GM19043 (cell line): ENCODE results near the gene SLC35F3.
"Not testable (repeated sequence)": the region's sequence is repeated elsewhere in the genome, so short reads cannot be mapped to it uniquely, and the experiment has no call there.

Experiments
- ATAC-seq: cut with Tn5 transposase; IDR thresholded peaks from one replicate; pipeline ENCODE4 v1.9.1; 2021; ENCODE audit warnings: low read depth; ENCODE audit not compliant: unreplicated experiment

The SLC35F3 gene

DNA sequence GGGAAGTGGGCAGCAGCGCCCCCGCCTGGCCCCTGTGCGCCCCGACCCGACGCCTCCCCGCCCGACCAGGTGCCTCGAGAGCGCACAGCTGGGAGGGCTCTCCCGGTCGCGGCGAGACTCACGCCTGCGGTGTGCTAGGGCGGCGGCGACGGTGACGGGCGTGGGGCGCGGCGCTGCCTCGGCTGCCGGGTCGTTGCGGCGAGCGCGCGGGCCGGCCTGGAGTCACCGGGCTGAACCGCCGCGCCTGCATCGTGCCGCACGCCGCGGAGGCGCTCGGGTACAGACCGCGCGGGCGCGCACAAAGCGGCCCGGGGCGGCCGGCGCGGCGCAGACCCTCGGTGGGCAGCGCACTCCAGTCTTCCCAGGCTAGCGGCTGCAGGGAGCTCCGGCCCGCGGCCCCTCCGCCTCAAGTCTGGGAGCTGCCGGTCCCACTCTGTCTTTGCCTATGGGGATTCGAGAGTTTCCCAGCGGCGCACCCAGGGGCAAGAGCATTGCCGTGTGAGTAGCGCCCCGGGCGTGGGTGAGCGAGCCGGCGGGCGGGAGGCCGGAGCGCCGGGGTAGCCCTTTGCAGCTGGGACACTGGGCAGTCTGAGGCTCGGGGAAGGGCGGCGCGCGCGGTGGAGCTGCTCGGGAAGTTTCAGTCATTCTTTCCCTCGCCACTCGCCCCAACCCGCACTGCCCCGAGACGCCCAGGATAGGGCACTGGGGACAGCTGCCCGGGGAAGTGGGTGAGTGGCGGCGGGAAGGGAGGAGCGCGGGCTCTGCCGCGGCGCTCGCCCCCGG is at the start of gene SLC35F3:
Gene SLC35F3, plus strand, starts transcription at position 44 of the 783 bp plus-strand sequence.
- no peak for ATAC-seq

DNA sequence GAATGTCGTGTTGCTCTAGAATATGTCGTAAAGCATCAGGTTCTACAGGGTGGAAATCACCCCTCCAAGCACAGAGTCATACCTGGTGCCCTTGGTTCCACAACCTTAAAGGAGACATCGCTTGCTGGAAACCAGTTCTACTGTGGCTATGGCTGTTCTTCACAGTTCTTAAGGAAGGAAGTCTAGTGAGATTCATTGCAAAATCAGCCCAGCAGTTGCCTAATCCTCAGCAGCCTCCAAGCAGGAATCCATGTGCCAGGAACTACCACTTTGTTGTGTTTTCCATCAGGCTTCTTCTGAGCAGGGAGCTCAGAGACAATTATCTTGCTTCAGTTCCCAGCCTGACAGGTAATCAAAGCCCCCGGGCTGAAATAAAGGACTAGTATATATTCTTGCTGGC is 45.0 kb upstream of the SLC35F3 start:
- no peak for ATAC-seq

DNA sequence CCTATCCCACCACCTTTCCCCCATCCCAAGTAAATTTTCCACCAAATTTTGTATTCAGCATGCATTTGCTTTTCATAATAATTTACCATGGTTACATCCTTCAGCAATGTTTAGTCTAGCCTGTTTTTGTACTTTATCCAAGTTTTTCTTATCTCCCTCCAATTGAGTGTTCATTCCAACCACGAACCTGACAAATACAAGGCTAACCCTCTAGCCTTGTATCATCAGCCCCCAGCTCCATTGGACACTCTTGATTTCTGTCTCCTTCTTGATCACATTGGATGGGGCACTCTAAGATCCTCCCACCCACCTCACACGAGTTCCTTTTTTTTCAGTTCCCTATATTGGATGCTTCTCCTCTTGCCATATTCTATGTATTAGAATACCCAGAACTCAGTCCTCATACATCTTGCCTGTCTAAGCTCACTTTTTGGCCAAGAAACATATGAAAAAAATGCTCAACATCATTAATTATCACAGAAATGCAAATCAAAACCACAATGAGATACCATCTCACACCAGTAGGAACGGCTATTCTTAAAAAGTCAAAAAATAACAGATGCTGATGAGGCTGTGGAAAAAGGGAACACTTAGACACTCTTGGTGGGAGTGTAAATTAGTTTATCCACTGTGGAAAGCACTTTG is 40.5 kb upstream of the SLC35F3 start:
- no peak for ATAC-seq

DNA sequence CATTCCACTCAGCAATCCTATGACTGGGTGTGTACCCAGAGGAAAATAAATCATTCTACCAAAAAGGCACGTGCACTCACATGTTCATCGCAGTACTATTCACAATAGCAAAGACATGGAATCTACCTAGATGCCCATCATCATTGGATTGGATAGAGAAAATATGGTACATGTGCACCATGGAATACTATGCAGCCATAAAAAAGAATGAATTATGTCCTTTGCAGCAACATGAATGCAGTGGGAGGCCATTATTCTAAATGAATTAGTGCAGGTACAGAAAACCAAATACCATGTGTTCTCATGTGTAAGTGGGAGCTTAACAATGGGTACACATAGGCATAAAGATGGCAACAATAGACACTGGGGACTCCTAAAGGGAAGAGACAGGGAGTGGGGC is 39.9 kb upstream of the SLC35F3 start:
- ATAC-seq = no peak

DNA sequence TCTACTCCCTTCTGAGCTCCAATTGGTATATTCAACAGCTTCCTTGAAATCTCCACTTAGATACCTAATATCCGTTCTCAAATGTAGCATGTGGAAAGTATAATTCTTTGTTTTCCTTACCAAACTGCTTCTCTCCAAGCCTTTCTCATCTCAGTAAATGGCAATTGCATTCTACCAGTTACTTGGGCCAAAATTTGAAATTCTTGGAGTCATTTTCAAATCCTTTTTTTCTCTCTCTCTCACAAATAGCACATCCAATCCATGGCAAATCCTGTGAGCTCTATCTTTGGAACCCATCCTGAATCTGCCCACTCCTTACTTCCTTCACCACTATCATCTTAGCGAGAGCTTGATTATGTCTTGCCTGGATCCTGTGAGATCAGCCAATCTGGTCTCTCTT is 39.3 kb upstream of the SLC35F3 start:
- ATAC-seq = no peak

DNA sequence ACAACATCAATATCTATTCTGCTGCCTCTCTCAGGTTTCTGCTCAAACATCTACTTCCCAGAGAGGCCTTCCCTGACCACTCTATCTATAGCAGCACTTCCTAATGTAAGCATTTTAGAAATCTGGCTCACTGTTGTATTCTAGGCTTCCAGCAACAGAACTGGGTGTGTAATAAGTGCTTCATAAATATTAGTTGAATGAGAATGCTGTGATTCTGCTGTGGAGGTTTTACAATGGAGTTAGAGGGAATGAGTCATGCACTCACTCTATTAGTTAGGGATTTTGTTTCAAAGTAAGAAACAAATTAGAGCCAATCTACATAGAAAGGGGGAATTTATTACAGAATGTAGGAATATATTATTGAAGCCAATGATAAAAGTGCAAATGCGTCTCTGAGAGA is 38.6 kb upstream of the SLC35F3 start:
- ATAC-seq = no peak

DNA sequence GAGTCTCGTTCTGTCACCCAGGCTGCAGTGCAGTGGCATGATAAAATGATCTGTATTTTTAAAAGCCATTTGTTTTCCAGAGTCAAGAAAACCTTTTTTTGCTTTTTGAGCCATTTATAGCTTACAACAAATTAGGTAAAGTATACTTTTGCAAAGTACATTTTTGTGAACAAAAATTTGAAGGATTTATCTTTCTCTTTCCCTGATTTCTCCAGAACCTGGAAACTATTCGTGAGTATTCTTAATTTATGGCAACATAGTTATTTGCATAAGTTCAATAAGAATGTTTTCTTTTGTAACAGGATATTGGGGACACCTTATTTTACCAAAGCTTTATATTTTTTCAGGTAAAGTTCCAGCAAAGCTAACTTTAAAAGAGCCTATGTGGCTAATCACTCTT is 37.4 kb upstream of the SLC35F3 start:
- no peak for ATAC-seq

DNA sequence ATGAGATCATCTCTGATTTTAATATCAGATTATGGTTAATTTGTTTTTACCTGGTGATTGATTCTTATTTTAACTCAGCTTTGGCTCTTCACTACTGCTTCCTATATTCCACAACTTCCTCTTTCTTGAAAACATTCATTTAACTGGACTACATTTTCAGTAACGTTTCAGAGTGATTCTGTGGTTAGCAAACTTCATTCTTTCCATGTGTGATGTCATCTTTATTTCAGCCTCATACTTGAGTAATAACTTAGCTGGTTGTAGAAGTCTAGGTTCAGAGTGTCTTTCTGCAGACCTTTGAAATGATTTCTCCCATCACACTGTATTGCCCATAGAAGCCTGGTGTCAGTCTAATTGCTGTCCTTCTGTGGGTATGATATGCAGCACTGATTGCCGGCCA is 36.0 kb upstream of the SLC35F3 start:
- ATAC-seq = no peak

DNA sequence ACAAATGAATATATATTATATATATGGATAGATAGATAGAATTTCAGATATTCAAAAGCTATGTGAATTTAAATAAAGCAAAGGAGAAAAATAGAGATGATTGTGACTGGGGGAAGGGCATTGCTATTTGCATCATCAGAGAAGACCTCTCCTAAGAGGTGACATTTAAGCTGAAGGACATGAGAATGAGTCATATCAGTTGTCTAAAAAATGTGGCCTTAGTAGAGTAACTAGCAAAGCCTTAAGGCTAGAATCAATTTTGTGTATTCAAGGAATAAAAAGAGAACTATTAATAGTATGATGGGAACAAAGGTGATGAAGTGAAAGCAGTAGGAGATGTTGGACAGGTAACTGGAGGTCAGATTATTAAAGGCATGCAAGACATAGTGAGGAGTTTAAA is 34.8 kb upstream of the SLC35F3 start:
- no peak for ATAC-seq

DNA sequence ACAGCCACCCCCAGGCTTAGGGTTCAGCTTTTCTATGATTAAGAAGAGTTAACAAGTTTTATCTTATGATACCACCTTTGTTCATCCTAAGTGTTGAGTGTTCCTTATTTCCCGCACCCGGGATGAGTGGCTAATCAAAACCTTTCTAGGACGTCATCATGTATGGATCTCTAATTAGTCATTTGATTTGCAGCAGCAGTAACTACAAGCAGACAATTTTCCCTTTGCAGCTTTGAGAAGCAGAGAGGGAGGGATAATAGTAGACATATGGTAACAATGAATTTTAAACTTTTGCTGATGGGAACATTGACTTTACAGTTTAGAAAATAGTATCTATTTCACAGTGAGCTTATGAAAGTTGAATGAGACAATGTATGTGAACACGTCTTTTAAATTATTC is 30.8 kb upstream of the SLC35F3 start:
- ATAC-seq = no peak

DNA sequence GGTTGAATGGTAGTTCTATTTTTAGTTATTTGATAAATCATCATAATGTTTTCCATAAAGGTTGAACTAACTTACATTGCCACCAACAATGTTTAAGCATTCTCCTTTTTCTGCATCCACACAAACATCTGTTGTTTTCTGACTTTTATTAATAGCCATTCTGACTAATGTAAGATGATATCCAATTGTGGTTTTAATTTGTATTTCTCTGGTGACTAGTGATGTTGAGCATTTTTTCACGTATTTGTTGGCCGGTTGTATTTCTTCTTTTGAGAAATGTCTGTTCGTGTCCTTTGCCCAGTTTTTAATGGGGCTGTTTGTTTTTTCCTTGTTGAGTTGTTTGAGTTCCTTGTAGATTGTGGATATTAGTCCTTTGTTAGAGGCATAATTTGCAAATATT is 24.6 kb upstream of the SLC35F3 start:
- ATAC-seq = no peak

DNA sequence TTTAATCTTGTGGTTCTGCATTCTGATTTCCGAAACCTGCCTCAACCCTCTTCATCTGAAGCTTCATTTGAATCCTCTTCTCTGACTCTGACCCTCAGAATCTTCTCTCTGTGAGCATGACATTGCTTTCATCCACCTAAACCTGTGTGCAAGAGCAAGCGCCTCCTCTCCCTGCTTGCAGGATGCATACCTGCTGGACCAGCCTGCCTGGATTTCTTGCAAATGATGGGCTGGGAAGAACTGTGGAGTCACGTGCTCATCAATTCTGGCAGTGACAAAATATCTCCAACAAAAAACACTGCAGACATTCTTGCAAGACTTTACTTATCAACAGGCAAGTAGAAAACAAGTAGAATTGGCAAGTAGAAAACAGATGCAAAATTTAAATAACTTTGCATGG is 20.8 kb upstream of the SLC35F3 start:
- no peak for ATAC-seq

DNA sequence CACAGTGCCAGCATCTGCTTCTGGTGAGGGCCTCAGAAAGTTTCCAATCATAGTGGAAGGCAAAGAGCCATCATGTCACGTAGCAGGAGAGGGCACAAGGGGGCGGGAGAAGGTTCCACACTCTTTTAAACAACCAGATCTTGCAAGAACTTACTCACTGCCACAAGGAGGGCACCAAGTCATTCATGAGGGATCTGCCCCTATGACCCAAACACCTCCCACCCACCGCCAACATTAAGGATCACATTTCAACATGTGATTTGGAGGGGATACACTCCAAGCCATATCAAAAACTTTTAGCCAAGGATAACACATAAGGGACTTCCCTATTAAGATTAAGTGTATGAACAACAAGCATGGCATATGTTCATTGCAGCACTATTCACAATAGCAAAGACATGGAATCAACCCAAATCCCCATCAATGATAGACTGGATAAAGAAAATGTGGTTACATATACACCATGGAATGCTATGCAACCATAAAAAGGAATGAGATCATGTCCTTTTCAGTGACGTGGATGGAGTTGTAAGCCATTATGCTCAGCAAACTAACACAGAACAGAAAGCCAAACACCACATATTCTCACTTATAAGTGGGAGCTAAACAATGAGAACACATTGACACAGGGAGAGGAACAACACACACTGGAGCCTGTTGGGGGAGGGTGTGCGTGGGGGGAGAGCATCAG is 19.9 kb upstream of the SLC35F3 start:
- ATAC-seq = no peak

DNA sequence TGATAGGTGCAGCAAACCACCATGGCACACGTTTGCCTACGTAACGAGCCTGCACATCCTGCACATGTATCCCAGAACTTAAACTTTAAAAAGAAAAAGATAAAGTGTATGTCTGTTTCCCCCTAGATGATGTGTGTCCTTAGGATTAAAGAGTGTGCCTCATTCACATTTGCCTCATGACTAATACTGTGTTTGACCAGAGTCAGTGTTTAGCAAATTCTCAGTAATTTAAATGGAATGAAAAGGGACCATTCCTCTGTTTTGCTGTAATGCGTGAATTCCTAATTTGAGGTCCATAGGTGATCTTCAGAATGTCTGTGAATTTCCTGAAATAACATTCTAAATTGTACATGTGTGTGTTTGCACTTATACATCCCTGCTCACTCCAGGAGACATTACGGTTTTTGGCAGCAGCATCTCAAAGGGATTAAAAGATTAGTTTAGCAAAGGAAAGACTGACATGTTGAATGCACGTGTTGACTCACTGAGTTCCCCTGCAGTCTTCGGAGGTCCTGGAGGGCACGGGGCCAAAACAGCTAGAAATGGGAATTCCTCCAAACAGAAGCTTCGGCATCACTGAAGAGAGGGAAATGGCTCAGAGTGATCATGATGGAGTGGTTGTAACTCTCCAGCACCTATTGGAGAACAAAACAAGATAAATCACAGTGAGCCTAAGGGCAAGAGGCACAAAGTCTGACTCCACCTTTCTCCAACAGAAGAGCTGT is 19.1 kb upstream of the SLC35F3 start:
- ATAC-seq = no peak

DNA sequence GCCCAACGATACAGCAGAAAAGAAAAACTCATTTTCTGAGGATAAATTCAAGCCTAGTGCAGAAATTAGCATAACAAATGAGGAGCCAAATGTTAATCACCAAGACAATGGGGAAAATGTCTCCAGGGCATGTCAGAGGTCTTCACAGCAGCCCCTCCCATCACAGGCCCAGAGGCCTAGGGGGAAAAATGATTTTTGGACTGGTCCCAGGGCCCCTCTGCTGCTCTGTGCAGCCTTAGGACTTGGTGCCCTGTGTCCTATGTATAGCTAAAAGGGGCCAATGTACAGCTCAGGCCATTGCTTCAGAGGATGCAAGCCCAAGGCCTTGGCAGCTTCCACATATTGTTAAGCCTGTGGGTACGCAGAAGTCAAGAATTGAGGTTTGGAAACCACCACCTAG is 13.3 kb upstream of the SLC35F3 start:
- ATAC-seq = not testable (repeated sequence)

DNA sequence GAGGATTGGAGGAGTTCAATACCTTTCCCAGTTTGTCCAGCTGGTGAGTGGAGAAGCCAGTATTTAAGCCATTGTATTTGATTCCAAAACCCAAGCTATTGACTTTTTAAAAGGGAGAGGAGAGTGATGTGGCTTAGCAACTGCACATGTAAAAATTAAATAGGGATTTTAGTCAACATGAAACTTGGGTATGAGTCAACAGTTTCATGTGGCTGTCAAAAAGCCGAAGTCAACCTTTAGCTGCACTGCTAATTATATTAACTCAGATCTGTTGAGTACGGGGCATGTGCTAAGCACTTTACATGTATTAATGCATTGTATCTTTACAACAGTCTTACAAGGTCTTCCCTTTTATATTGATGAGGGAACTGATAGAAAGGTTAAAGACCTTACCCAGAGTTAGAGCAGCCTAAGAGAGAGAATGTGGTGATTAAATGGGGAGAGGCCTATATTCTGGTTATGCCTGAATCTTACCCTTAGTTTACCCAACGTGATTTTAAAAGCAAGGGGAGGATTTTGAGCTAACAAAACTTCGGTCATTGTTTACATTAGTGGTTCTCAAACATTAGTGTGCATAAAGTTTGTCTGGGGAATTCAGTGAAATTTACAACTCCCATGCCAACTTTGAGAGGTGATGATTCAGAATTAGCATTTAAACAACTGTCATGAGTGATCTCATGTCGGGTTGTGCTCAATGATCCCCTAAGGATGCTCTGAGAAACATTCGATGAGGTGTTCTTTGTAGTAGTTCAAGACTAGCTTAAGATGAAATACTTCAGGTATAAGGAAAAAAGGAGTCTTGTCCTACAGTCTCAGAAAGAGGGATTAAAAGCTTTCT is 6.9 kb upstream of the SLC35F3 start:
- ATAC-seq = peak; percentile 96

DNA sequence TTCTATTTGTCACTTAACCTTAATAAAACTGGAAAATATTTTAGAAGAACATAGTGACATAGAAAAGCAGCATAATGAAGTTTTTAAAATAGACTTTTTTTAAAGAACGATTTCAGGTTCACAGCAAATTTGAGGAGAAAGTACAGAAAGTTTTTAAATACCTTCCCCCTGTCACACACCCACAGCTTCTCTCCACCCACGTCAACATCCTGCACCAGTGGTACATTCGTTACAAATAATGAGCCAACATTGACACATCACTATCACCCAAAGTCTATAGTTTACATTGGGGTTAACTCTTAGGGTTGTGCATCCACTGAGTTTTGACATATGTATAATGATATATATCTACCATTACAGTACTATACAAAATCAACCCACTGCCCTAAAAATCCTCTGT is 3.0 kb upstream of the SLC35F3 start:
- ATAC-seq = no peak

DNA sequence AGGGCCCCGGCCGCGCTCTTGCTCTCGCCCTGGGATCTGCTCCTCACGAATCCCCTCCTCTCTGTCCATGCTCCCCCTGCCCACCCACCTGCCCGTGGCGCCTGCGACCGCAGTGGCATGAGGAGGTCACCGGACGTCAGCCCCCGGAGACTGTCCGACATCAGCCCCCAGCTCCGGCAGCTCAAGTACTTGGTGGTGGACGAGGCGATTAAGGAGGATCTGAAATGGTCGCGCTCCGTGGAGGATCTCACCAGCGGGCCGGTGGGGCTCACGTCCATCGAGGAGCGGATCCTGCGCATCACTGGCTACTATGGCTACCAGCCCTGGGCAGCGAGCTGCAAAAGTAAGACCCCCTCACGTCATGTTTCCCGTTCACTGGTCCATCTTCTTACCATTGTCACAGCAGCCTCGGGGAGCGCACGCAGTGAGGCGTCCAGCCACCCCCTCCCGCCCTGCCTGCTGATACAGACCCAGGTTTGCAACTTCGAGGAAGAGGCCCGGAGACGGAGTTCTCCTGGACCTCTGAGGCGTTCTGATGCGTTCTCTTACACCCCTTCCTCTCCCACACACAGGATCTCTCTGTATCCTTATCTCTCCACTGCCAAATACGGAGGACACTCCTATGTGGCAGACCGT is 1.1 kb downstream of the SLC35F3 start:
- ATAC-seq = no peak

DNA sequence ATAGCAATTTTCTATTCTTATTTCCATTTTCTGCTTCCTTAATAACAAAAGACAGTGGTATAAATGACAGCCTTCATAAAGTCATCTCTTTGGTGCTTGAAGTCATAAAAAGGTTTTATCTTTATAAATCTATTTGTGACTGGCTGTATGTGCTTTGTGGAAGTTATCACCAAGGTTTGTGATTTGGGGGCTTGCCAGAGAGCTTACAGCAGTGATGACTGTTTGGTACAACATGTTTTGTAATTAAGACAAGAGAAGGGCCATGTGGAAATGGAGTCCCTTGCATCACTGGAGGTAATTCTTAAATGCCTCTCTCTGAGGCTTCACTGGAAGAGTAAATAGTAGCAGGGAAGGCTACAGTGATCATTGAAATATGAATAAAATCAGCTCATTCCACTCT is 2.7 kb downstream of the SLC35F3 start:
- ATAC-seq = no peak

DNA sequence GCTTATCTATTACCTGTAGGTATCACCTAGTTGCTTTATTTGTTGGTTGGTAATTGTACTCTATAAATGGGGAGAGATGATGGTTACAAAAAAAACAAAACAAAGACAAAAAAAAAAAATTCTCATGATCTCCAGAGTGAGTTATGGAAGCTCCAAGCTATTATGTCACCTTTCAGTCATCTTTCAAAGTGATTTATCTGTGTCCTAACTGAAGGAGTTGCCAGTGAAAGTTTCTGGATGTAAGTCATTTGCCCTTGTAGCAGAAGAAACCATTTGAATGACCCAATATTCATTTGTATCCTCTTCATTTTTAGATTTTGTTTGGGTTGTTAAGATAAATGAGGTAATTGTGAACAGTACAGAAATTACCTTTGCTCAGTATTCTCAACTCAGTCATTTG is 3.6 kb downstream of the SLC35F3 start:
- ATAC-seq = no peak
